ENCODE results near the gene SH3RF2. TPM values are rescaled to one million over a fixed set of nuclear protein-coding genes. Genes with fewer than 3 reads are reported as not detected.
A peak's percentile ranks its signal among the peaks of the same experiment; 100 is the strongest.

SH3RF2 gene
- polyA plus RNA-seq, 12 donors: 4.3 to 20.0 (median 7.7) TPM; not detected in 1

DNA sequence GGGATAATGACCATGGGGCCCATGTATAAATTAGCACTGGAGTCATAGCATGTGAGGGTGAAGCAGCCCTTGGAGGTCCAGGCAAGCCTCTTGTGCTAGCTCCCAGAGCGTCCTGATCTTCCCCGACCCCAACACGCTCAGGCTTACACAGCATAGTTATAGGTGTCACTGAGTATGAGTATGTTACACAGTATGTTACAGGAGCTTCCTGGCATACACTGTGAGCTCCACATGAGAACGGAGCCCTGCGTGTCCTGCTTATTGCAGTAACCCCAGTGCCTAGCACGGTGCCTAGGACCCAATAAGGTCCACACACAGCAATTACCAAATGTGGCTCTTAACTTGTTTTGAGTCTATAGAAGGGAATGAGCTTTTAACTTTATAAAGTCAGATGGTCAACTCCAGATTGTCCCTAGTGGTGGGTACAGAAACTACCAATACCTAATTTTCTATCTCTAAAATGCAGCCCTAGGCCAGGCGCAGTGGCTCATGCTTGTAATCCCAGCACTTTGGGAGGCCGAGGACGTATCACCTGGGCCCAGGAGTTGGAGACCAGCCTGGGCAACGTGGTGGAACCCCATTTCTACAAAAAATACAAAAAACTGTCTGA, 104.9 kb downstream of the SH3RF2 start:
- DNase-seq: no peak

DNA sequence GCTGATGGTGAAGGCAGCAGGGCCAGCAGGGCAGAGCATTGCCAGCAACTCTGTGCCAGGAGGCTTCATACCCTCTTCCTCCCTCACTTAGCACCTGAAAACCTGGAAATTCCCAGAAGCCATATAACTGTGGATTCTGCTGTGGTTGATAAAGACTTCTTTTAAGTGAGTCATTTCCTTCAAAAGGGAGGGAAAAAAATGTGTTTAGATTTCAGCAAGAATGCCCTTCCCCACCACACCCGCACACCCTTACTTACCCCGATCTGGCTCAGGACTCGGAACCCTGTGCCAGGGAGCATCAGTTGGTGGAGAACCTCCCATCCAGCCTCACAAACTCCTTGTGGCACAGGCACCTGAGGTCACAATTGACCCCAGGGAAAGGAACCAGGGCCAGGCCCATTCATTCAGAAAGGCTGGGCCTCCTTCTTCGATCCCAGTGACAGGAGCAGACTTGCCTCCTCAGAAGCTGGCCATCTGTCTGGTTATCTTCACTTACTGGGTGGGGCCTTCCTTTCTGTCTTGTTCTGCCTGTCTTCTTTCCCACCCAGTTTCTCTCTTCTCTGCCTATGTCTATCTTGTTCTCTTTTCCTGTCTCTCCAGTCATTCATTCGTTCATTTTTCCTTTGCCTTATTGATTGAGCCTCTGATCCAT, 106.4 kb downstream of the SH3RF2 start:
- no peak for DNase-seq

DNA sequence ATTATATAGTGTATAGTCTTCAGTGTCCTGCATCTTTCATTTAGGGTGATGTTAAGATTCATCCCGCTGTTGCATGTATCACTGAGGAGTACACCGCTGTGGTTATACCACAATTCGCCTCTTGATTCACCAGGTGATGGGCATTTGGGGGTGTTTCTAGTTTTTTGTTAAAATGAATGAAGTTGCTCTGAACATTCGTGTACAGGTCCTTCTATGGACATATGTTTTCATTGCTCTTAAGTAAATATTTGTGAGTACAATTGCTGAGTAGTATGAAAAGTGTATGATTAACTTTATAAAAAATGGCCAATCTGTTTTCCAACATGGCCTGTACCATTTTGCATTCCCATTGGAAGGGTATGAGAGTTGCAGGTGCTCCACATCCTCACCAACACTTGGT, 107.3 kb downstream of the SH3RF2 start:
- DNase-seq: no peak

DNA sequence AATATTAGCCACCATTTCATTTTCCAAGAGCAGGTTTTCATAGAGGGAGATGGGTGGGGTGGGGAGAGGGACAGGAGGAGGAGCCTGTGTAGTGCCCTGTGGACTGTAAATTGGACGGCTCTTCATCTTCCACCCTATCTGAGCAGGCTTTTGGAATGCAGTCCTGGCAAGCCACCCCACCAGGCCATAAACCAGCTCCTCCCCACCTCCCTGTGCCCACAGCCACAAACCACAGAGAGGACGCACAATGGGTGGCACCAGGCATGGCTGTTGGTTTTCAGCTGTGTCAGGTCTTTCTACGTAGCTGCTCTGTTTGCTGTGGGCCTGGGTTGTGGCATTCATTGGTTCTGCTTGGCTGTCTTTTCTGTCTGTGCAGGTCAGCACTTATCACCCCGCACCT, 111.0 kb downstream of the SH3RF2 start:
- DNase-seq: no peak

DNA sequence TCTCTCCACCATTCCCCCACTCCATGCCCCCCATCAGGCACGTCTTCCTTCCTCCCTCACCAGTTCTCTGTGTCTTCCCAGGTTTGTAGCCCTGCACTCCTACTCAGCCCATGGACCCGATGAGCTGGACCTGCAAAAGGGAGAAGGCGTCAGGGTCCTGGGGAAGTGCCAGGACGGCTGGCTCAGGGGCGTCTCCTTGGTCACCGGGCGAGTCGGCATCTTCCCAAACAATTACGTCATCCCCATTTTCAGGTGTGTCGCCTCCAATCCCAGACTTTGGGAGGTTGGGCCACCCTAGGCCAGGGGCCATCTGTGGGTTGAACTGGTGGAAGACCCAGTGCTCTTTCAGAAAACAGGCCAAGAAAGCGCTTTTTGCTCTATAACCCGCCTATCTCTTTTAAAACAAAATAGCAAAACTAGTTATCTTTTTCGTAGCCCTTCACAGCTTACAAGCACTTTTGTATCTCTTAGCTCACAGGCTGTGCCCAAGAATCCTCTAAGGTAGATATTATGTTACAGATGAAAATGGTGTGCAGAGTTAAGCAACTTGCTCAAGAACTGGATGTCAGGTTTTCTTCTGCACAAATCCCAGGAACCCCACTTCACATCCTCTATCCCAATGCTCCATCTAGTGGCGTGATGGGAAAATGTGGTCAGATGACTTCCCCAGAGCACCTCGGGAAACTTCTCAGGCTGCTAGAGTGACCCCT, 112.8 kb downstream of the SH3RF2 start:
- peak; percentile 54 for DNase-seq

DNA sequence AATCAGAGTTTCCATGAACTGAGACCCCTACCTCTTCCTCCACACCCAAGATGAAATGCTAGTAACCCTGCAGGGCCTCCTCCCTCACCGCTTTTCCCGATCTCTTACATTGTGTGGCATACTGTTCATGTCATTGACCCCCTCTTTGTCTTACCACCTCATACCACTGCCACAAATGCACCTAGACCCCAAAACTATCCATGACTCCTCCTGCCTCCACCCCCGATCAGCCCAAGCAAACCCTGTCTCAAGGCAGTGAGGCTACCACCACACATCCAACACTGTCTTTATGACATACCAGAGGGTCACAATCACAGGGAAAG, 113.3 kb downstream of the SH3RF2 start:
- no peak for DNase-seq

DNA sequence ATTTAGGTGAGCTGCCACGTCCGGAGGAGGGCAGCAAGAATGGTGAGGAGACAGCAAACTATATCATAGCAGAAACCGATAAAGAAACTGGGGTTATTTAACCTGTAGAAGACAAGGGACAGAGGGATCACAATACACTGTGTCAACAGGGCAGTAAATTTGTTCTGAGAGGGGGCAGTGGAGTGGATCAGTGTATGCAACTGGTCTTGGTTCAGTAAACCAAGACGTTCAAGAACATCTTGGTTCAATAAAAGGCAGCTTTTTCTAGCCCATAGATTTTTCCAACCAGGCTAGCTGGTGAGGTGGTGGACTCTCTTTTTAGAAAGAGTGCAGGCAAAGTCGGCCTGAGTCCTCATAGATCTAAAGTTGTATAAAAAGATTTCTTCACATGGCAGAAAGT, 113.7 kb downstream of the SH3RF2 start:
- DNase-seq: no peak

DNA sequence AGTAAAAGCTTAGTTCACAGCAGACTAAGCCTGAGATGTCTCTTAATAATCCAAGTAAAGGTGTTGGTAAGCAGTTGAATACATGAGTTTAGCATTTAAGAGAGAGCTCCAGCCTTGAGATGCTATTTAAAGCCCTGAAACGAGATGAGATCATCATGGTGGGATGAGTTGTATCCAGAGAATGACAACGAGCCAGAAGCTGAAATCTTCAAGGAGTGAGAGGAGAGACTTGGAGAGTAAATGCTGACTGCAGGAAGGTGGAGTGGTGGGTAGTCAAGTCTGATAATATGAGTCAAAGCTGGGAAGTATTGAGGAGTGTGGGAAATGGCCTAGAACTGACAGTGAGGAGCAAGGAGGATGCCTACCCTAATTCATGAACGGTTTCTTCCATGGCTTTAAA, 115.3 kb downstream of the SH3RF2 start:
- DNase-seq: no peak

DNA sequence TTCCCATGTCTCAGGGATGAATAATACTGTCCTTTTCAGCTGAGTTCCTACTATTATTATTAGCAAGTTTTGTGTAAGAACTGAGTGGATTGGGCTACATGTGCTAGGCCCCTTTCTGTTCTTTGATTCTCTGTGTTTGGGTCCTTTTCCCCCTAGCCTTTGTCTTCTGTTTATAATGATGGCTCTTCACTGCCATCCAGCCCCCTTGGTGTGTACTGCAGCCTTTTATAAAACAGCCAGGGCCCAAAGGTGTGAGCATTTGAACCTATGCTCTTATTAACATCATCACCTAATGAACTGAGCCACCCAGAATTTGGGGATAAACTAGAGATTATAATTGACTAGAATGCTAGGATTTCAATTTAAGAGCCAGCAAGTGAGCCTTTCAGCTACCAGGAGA, 116.4 kb downstream of the SH3RF2 start:
- no peak for DNase-seq

DNA sequence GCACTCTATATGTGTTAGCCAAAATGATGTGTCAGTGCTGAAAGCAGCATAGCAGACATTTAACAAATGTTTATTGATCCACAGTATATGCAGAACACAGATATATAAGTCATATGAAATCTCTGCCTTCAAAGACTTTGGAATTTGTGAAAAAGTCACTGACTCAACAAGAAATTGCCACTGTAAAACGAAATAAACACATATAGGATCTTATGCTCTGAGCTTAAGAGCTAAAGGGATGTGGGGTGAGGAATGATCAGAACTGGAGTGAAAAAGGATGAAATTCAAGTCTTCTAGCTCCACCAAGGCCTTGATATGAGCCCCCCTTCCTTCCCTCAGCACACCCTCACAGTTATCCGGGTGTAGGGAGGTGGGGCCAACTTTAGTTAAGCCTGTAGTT, 119.1 kb downstream of the SH3RF2 start:
- DNase-seq: no peak

DNA sequence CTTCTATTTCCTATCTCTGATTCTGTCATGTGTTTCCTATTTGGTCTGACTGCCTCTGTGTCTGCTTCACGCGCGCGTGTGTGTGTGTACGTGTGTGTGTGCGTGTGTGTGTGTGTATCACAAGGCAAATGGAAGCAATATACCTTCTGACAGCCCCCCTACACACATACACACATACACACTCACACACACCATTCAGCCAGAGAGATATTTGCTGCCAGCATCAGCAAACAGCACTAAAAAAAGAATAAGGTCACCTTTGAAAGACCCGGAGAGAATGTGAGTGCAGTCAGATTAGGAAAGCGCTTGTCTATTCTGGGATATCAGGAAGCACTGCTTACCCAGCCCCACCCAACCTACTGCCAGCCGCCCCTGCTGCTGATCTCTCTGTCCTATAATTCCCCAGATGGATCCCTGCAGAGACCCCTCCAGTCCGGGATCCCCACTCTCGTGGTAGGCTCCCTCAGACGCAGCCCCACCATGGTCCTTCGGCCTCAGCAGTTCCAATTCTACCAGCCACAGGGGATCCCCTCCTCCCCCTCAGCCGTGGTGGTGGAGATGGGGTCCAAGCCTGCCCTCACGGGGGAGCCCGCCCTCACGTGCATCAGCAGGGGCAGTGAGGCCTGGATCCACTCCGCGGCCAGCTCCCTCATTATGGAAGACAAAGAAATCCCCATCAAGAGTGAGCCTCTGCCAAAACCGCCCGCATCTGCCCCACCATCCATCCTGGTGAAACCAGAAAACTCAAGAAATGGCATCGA, 123.3 kb downstream of the SH3RF2 start:
- DNase-seq: no peak

DNA sequence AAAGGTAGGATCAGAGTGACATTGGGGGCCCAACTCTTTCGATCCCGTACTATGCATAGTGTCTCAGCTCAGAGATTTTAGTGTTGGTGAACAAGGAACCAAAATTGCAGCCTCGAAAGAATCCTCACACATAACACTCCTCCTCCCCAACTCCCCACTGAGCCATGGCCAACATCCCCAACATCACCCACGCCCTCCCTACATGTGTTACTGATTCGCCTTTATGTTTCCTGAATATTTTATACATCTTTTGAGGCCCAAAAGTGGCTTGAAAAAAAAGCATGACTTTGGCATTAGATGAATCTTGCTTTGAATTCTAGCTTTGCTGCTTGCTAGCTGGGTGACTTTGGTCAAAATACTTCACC, 123.8 kb downstream of the SH3RF2 start:
- no peak for DNase-seq

DNA sequence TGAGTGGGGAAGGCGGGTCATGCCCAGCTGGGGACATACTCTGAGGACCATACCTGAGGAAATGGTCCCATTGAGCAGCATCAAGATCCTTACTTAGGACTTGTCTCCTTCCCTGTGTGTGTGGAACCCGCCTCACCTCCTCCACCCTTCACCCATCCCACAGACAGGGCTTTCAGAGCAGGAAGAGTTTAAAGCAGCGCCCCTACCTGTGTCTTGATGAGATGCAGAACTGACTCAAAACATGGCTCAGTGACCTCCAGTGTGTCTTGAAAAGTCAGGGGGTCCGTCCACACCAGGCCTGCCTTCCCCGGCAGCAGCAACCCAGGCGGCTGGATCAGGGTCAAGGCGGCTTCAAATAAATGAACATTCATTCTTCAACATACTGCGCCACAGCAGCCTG, 130.6 kb downstream of the SH3RF2 start:
- no peak for DNase-seq

DNA sequence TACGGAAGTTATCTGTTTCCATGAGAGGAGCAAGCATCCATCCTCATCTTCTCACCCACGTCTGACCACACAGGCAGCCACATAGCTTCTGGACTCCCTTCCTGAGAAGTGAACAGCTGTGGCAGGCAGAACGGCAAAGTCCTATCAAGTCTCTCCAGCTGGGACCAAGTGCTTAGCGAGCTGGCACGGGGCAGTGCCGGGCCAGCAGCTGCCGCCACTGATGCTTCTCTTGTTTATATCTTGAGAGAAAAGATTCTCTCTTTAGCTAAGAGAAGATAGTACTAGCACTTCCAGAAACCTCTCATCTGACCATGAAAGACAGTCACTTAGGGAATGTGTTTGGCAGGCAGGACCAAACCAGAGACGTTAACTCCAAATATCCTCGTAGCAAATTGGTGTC, 131.8 kb downstream of the SH3RF2 start:
- DNase-seq: peak; percentile 79

DNA sequence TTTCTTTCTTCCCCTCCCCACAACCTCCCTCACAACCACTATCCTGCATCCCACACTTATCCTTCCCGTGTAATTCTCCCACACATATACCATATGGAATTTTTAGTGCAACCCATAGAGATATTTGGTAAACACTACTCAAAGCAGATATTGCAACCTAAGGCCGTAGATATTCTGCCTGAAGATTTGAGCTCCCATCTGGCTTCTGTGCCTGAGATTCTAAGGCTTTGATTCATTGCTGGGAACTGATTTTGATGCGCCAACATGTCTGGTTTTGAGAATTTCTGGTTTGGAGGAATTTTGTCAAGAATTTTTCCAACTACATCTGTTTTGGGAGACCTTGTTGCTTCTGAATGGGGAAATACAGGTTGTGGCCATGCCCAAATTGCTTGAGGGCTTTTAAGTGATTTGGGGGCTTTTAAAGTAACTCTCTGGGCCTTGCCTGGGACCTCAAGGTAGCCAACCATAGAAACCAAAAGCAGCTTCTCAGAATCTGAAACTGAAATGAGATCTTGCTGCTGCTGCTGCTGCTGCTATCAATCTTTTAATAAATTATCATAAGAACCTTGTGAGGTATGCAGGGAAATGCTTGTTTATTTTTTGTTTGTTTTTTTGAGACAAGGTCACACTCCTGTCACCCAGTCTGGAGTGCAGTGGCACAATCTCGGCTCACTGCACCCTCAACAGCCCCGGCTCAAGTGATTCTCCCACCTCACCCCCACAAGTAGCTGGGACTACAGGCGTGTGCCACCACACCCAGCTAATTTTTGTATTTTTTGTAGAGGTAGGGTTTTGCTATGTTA, 132.8 kb downstream of the SH3RF2 start:
- DNase-seq: no peak

DNA sequence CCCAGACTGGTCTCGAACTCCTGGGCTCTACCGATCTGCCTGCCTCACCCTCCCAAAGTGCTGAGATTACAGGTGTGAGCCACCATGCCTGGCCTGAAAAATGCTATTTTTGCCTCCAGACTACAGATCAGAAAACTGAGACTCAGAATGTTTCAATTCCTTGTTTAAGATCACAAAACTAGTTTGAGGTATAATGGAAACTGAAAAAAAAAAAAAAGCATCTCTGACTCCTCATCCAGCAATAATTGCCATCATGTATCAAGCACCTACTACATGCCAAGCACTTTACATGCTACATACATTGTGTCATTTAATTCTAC, 133.4 kb downstream of the SH3RF2 start:
- DNase-seq: no peak

DNA sequence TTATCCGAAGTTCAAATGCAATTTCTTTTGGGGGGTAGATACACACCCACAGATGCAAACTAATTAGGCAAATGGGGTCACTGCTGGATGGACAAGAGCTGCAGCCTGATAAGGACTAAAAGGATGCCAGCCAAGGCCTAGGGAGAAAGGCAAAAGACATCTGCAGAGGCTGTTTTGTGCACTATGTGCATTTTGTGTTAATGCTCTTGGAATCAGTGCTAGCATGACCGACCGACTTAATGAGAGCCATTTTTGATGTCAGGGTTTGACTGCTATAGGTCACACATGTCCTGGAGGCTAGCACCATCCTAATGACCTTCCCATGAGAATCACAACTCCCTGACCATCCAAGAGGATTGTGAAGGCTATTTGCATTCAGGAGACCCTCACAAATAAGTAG, 134.4 kb downstream of the SH3RF2 start:
- DNase-seq: no peak

DNA sequence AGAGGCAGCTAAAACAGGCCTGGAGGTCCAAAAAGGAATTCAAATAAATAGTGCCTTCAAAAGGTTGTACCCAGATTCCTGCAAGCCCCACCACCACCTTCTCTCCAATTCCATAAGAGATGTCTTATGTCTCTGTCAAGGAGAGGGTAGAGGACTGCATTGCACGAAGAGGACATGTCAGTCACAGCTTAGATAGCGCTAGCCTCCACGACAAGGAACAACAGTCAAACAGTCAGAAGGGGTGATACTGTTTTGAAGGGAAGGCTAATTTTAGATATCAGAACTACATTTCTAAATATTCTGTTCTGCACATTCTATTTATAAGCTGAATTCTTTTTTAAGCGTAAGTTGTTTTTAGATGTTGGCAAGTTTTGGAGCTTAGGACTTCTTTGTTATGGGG, 134.8 kb downstream of the SH3RF2 start:
- DNase-seq: no peak

DNA sequence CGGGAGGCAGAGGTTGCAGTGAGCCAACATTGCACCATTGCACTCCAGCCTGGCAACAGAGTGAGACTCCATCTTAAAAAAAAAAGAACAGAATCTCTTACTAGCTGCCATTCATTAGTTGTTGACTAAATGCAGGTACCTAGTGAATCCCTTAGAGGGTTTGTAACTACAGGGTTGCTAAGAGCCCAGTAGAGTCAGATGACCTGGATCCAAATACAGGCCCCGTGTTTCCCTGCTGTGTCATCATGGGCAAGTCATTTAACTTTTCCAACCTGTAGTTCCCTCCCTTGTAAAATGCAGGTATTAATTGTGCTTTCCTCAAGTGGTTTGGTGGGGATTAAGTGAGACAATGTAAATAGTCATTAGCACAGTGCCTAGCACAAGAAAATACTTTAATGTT, 136.2 kb downstream of the SH3RF2 start:
- DNase-seq: no peak

DNA sequence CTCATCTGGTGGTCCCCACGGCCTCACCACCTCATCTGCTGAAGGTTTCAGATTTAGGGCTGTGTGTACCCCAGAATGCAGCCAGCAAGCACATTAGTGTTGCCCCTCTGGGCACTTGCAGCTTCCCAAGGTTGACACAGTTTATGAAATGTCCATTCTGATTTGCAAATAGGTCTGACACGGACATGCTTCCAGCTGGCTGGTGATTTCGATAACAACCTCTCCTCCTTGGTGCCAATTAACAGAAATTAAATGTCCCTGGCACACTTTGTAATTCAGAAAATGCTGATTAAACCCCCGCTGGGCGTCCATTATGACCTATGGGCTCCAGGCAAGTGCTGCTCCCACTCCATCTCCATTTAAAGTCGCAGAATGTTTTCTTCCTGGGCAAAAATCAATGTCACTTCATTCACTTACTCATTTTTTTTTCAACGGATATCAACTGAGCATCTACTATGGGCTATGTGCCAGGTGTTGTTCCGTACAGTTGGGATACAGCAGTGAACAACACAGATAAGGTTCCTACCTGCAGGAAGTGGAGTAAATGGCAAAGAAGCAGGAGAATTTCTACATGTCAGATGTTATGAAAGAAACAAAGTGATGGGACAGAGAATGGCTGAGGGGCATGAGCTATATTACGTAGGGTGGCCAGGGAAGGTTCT, 137.0 kb downstream of the SH3RF2 start:
- DNase-seq: no peak

DNA sequence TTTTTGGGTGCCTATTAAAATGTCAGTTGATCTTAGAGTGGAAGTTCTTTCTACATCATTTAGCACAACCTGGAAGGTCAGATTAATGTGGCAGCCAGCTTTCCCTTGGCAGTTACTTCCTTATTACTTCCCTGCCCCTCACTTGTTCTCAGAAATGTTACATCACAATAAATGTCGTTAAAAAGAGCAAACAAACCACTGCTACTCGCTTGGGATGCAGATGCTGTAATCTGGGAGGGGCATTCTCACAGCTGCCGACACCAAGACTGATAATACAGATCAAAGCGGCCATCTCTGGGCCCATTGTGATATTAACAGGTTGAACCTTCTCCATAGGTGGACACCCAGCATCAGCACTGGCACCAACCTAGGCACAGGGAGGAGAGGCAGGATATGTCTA, 139.7 kb downstream of the SH3RF2 start:
- no peak for DNase-seq

DNA sequence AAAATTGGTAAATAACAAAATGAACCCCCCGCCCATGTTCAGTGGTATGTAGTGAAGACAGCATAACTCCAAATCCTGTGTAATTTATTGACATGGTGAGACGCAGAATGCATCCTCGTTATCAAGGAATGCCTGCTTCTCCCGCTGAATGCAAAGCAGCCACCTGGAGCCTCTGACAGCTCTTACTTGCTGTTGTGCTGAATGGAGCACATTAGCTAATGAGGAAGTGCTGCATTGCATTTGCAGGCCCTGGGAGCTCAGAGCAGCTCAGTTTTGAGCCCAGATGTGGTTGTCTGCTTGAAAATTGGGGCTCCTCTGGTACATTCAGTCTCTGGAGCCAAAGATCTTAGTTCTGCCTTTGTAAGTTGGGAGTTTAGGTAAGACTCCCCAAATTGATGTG, 140.1 kb downstream of the SH3RF2 start:
- DNase-seq: no peak
